ENCODE measurements around the gene SPNS1.
"Not testable (repeated sequence)": the region's sequence is repeated elsewhere in the genome, so short reads cannot be mapped to it uniquely, and the experiment has no call there.

Gene SPNS1

GRCh38 chr16:28987170-28987853, 12.7 kb downstream of the SPNS1 start:
- DNase-seq (ENCODE audit: low read depth in 2 of 2), result no peak

GRCh38 chr16:28989363-28989762, 14.8 kb downstream of the SPNS1 start:
- DNase-seq (ENCODE audit: low read depth in 2 of 2), result no peak

- peak in 1 of 2 donors; percentile 59 for DNase-seq (ENCODE audit: low read depth in 2 of 2)
Measured at GRCh38 chr16:28990375-28991040, 15.9 kb downstream of the SPNS1 start.

GRCh38 chr16:28991687-28992086, 17.1 kb downstream of the SPNS1 start:
- DNase-seq (ENCODE audit: low read depth in 2 of 2), result no peak

- DNase-seq (ENCODE audit: low read depth in 2 of 2), result no peak
Measured at GRCh38 chr16:28992496-28992895, 17.9 kb downstream of the SPNS1 start.

GRCh38 chr16:28998837-28999236, 24.3 kb downstream of the SPNS1 start:
- no peak for DNase-seq (ENCODE audit: low read depth in 2 of 2)

GRCh38 chr16:28999577-28999976, 25.0 kb downstream of the SPNS1 start:
- DNase-seq (ENCODE audit: low read depth in 2 of 2), result no peak

- DNase-seq (ENCODE audit: low read depth in 2 of 2), result no peak
Measured at GRCh38 chr16:29000019-29000418, 25.4 kb downstream of the SPNS1 start.

- DNase-seq (ENCODE audit: low read depth in 2 of 2), result not testable (repeated sequence)
Measured at GRCh38 chr16:29004496-29005139, 30.0 kb downstream of the SPNS1 start.

GRCh38 chr16:29007730-29008593, 33.4 kb downstream of the SPNS1 start:
- DNase-seq (ENCODE audit: low read depth in 2 of 2), result peak; percentile 42 to 66

GRCh38 chr16:29009050-29009837, 34.7 kb downstream of the SPNS1 start:
- DNase-seq (ENCODE audit: low read depth in 2 of 2), result peak in 1 of 2 donors; percentile 51

GRCh38 chr16:29009838-29010166, 35.2 kb downstream of the SPNS1 start:
- no peak for DNase-seq (ENCODE audit: low read depth in 2 of 2)

- DNase-seq (ENCODE audit: low read depth in 2 of 2), result no peak
Measured at GRCh38 chr16:29011112-29011511, 36.5 kb downstream of the SPNS1 start.

GRCh38 chr16:29011851-29012250, 37.3 kb downstream of the SPNS1 start:
- no peak for DNase-seq (ENCODE audit: low read depth in 2 of 2)

GRCh38 chr16:29012913-29013553, 38.5 kb downstream of the SPNS1 start:
- DNase-seq (ENCODE audit: low read depth in 2 of 2), result no peak

GRCh38 chr16:29014561-29015069, 40.0 kb downstream of the SPNS1 start:
- DNase-seq (ENCODE audit: low read depth in 2 of 2), result no peak

- no peak for DNase-seq (ENCODE audit: low read depth in 2 of 2)
Measured at GRCh38 chr16:29022196-29022595, 47.6 kb downstream of the SPNS1 start.

GRCh38 chr16:29023279-29024277, 49.0 kb downstream of the SPNS1 start:
- DNase-seq (ENCODE audit: low read depth in 2 of 2), result no peak

- no peak for DNase-seq (ENCODE audit: low read depth in 2 of 2)
Measured at GRCh38 chr16:29024278-29024677, 49.7 kb downstream of the SPNS1 start.
